ENCODE measurements around the gene ATP6V1F.
A peak's percentile ranks its signal among the peaks of the same experiment; 100 is the strongest.

Gene ATP6V1F

DNA sequence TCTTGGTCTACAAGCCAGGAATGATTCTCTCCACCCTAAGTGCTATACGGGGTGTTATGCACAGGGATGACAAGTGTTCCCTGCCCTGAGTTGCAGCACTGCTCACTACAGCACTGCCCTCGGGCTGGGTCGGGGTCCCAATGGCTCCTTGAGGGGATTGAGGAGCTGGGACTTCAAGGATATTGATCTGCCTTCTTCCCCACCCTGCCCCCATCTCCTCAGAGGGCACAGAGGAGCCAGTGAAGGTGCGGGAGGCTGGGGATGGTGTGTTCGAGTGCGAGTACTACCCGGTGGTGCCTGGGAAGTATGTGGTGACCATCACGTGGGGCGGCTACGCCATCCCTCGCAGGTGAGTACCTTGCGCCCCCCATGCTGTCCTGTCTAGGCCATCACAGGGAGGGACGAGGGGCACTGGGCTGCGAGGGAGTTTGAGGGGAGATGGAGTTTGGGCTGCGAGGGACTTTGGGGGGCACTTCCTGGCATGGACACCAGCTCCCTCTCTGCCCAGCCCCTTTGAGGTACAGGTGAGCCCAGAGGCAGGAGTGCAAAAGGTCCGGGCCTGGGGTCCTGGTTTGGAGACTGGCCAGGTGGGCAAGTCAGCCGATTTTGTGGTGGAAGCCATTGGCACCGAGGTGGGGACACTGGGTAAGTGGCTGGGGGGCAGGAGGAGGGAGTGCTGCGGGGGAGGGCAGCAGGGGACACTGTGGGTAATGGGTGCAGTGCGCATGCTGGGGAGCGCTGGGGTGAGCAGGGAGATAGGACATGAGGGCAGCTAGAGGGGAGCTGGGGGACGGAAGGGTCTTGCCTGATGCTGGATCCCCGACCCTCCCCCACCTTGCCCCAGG is 22.1 kb upstream of the ATP6V1F start:
- H3K18ac ChIP-seq (ENCODE audit: low read length), result no peak overlapping the region
- no peak for DNase-seq
- no peak overlapping the region for H4K8ac ChIP-seq (ENCODE audit: low read depth, low read length)
- no peak overlapping the region for H2BK5ac ChIP-seq (ENCODE audit: low read depth, low read length, poor library complexity)
- no peaks in the 10 kb centered on the region for H3K79me1 ChIP-seq (ENCODE audit: low read length)
- H3K4ac ChIP-seq (ENCODE audit: low read depth, low read length), result no peak overlapping the region
- no peaks in the 10 kb centered on the region for H3K79me2 ChIP-seq (ENCODE audit: control insufficient read depth, insufficient read depth, low read length, poor library complexity)
- WGBS (ENCODE audit: extremely low coverage, insufficient coverage, insufficient read length), result no CpG with 5 or more reads among the region's 23 CpGs
- no peak overlapping the region for H3K27ac ChIP-seq (ENCODE audit: low read depth, low read length)
- no peaks in the 10 kb centered on the region for H3K4me1 ChIP-seq (ENCODE audit: control insufficient read depth in 1 of 2, insufficient read depth in 2 of 2, low read length in 2 of 2)
- H4K12ac ChIP-seq (ENCODE audit: low read depth, low read length), result no peak overlapping the region
- H2BK12ac ChIP-seq (ENCODE audit: low read length), result no peak overlapping the region
- no peak overlapping the region for H2BK120ac ChIP-seq (ENCODE audit: insufficient read depth, low read length, poor library complexity)
- H3K14ac ChIP-seq (ENCODE audit: low read length), result no peak overlapping the region
- H3K4me2 ChIP-seq (ENCODE audit: low read length), result no peak overlapping the region
- H2AFZ ChIP-seq (ENCODE audit: insufficient read depth, low read length, poor library complexity), result no peak overlapping the region
- H3K36me3 ChIP-seq (ENCODE audit: control insufficient read depth in 1 of 2, insufficient read depth in 2 of 2, low read length in 2 of 2), result peaks cover 98% of the 10 kb centered on the region in 2 experiments
- no peak overlapping the region for H3K23ac ChIP-seq (ENCODE audit: low read length)
- H2AK5ac ChIP-seq (ENCODE audit: low read length), result no peak overlapping the region
- H3K9ac ChIP-seq (ENCODE audit: low read length), result no peak overlapping the region
- no peaks in the 10 kb centered on the region for H3K27me3 ChIP-seq (ENCODE audit: insufficient read depth, low read length)
- H4K91ac ChIP-seq (ENCODE audit: low read depth, low read length), result no peak overlapping the region
- H3K9me3 ChIP-seq (ENCODE audit: insufficient read depth, low read depth, low read length), result no peaks in the 10 kb centered on the region
- H3K4me3 ChIP-seq (ENCODE audit: low read depth, low read length), result no peak overlapping the region

DNA sequence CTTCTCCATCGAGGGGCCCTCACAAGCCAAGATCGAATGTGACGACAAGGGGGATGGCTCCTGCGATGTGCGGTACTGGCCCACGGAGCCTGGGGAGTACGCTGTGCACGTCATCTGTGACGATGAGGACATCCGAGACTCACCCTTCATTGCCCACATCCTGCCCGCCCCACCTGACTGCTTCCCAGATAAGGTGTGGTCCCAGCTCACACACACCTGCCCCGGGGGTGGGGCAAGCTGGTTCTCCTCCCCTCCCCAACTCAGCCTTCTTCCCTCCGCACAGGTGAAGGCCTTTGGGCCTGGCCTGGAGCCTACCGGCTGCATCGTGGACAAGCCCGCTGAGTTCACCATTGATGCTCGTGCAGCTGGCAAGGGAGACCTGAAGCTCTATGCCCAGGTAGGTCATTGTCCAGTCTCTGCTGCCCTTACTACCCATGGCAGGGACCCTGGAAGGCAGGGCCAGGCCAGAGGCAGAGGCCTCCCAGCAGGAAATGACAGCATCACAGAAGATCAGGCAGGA is 21.4 kb upstream of the ATP6V1F start:
- peak in 1 of 2 donors; percentile 21 for DNase-seq
- Histone ChIP-seq H2BK120ac (ENCODE audit: insufficient read depth, low read length, poor library complexity) (no peak overlapping the region), H3K27me3 (ENCODE audit: insufficient read depth, low read length) (no peaks in the 10 kb centered on the region), H3K9ac (ENCODE audit: low read length) (no peak overlapping the region), H3K79me2 (ENCODE audit: control insufficient read depth, insufficient read depth, low read length, poor library complexity) (no peaks in the 10 kb centered on the region), H3K36me3 (ENCODE audit: control insufficient read depth in 1 of 2, insufficient read depth in 2 of 2, low read length in 2 of 2) (peaks cover 98% of the 10 kb centered on the region in 2 experiments), H3K4me3 (ENCODE audit: low read depth, low read length) (no peak overlapping the region), H3K4me2 (ENCODE audit: low read length) (no peak overlapping the region), H2BK12ac (ENCODE audit: low read length) (no peak overlapping the region), H3K18ac (ENCODE audit: low read length) (no peak overlapping the region), H2AK5ac (ENCODE audit: low read length) (no peak overlapping the region), H4K91ac (ENCODE audit: low read depth, low read length) (no peak overlapping the region), H3K27ac (ENCODE audit: low read depth, low read length) (no peak overlapping the region), H3K9me3 (ENCODE audit: insufficient read depth, low read depth, low read length) (no peaks in the 10 kb centered on the region), H2BK5ac (ENCODE audit: low read depth, low read length, poor library complexity) (no peak overlapping the region), H3K4me1 (ENCODE audit: control insufficient read depth in 1 of 2, insufficient read depth in 2 of 2, low read length in 2 of 2) (no peaks in the 10 kb centered on the region), H3K23ac (ENCODE audit: low read length) (no peak overlapping the region), H3K14ac (ENCODE audit: low read length) (no peak overlapping the region), H3K4ac (ENCODE audit: low read depth, low read length) (no peak overlapping the region), H2AFZ (ENCODE audit: insufficient read depth, low read length, poor library complexity) (no peak overlapping the region), H4K12ac (ENCODE audit: low read depth, low read length) (no peak overlapping the region), H4K8ac (ENCODE audit: low read depth, low read length) (no peak overlapping the region), H3K79me1 (ENCODE audit: low read length) (no peaks in the 10 kb centered on the region)
- WGBS (ENCODE audit: extremely low coverage, insufficient coverage, insufficient read length), result no CpG with 5 or more reads among the region's 17 CpGs

DNA sequence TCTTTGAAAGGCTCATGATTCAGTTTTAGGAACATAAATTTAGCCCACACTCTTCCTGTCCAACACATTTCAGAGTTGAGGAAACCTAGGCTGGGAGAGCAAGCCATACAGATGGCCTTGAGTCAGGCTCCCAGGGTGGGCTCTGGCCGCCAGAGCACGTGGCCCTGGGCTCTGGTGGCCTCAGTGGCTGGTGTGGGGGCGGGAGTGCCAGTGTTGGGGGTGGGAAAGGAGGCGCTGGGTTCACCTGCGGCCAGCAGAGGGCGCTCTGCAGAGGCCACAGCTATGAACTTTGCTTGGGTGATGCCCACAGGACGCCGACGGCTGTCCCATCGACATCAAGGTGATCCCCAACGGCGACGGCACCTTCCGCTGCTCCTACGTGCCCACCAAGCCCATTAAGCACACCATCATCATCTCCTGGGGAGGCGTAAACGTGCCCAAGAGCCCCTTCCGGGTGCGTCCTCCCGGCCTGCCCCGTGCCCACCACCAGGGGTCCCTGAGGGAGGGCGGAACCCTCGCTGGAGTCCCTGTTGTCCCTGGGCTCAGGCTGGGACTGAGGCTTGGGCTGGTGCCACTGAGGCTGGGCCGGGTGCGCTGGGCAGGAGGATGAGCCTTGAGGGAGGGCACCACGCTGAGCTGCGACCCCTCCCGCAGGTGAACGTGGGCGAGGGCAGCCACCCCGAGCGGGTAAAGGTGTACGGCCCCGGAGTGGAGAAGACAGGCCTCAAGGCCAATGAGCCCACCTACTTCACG is 20.6 kb upstream of the ATP6V1F start:
- Histone ChIP-seq H4K91ac (ENCODE audit: low read depth, low read length) (no peak overlapping the region), H3K4me2 (ENCODE audit: low read length) (no peak overlapping the region), H2BK120ac (ENCODE audit: insufficient read depth, low read length, poor library complexity) (no peak overlapping the region), H3K14ac (ENCODE audit: low read length) (no peak overlapping the region), H3K4me3 (ENCODE audit: low read depth, low read length) (no peak overlapping the region), H2BK5ac (ENCODE audit: low read depth, low read length, poor library complexity) (no peak overlapping the region), H3K9ac (ENCODE audit: low read length) (no peak overlapping the region), H4K12ac (ENCODE audit: low read depth, low read length) (no peak overlapping the region), H3K4ac (ENCODE audit: low read depth, low read length) (no peak overlapping the region), H3K4me1 (ENCODE audit: control insufficient read depth in 1 of 2, insufficient read depth in 2 of 2, low read length in 2 of 2) (no peaks in the 10 kb centered on the region), H2AK5ac (ENCODE audit: low read length) (no peak overlapping the region), H3K79me2 (ENCODE audit: control insufficient read depth, insufficient read depth, low read length, poor library complexity) (no peaks in the 10 kb centered on the region), H4K8ac (ENCODE audit: low read depth, low read length) (no peak overlapping the region), H3K23ac (ENCODE audit: low read length) (no peak overlapping the region), H3K18ac (ENCODE audit: low read length) (no peak overlapping the region), H2AFZ (ENCODE audit: insufficient read depth, low read length, poor library complexity) (no peak overlapping the region), H3K79me1 (ENCODE audit: low read length) (no peaks in the 10 kb centered on the region), H3K27me3 (ENCODE audit: insufficient read depth, low read length) (no peaks in the 10 kb centered on the region), H3K27ac (ENCODE audit: low read depth, low read length) (no peak overlapping the region), H3K9me3 (ENCODE audit: insufficient read depth, low read depth, low read length) (no peaks in the 10 kb centered on the region), H3K36me3 (ENCODE audit: control insufficient read depth in 1 of 2, insufficient read depth in 2 of 2, low read length in 2 of 2) (peaks cover 98% of the 10 kb centered on the region in 2 experiments), H2BK12ac (ENCODE audit: low read length) (no peak overlapping the region)
- DNase-seq, result peak; percentile 30 to 60
- no CpG with 5 or more reads among the region's 35 CpGs for WGBS (ENCODE audit: extremely low coverage, insufficient coverage, insufficient read length)

- Histone ChIP-seq H3K9me3 (ENCODE audit: insufficient read depth, low read depth, low read length) (no peaks in the 10 kb centered on the region), H2BK12ac (ENCODE audit: low read length) (no peak overlapping the region), H3K14ac (ENCODE audit: low read length) (no peak overlapping the region), H3K4me3 (ENCODE audit: low read depth, low read length) (no peak overlapping the region), H3K79me1 (ENCODE audit: low read length) (no peaks in the 10 kb centered on the region), H3K4me2 (ENCODE audit: low read length) (no peak overlapping the region), H3K18ac (ENCODE audit: low read length) (no peak overlapping the region), H2BK120ac (ENCODE audit: insufficient read depth, low read length, poor library complexity) (no peak overlapping the region), H3K9ac (ENCODE audit: low read length) (no peak overlapping the region), H3K27ac (ENCODE audit: low read depth, low read length) (no peak overlapping the region), H3K36me3 (ENCODE audit: control insufficient read depth in 1 of 2, insufficient read depth in 2 of 2, low read length in 2 of 2) (peaks cover 96 to 97% of the 10 kb centered on the region in 2 experiments), H4K91ac (ENCODE audit: low read depth, low read length) (no peak overlapping the region), H3K27me3 (ENCODE audit: insufficient read depth, low read length) (no peaks in the 10 kb centered on the region), H4K12ac (ENCODE audit: low read depth, low read length) (no peak overlapping the region), H3K4ac (ENCODE audit: low read depth, low read length) (no peak overlapping the region), H3K23ac (ENCODE audit: low read length) (no peak overlapping the region), H2AK5ac (ENCODE audit: low read length) (no peak overlapping the region), H2AFZ (ENCODE audit: insufficient read depth, low read length, poor library complexity) (no peak overlapping the region), H3K4me1 (ENCODE audit: control insufficient read depth in 1 of 2, insufficient read depth in 2 of 2, low read length in 2 of 2) (no peaks in the 10 kb centered on the region), H2BK5ac (ENCODE audit: low read depth, low read length, poor library complexity) (no peak overlapping the region), H3K79me2 (ENCODE audit: control insufficient read depth, insufficient read depth, low read length, poor library complexity) (no peaks in the 10 kb centered on the region), H4K8ac (ENCODE audit: low read depth, low read length) (no peak overlapping the region)
- no CpG with 5 or more reads among the region's 38 CpGs for WGBS (ENCODE audit: extremely low coverage, insufficient coverage, insufficient read length)
- peak in 1 of 2 donors; percentile 12 for DNase-seq
Measured at GRCh38 chr7:128842674-128843641, 19.7 kb upstream of the ATP6V1F start.
